Aorta (tissue), 5 donors: Measurements from ENCODE around the gene CACNA1E. TPM values are rescaled to one million over a fixed set of nuclear protein-coding genes. Genes with fewer than 3 reads are reported as not detected.
"Not testable (repeated sequence)": the region's sequence is repeated elsewhere in the genome, so short reads cannot be mapped to it uniquely, and the experiment has no call there.

Experiments
- ATAC-seq: fragments of 200-7000 bp; cut with Tn5 transposase; one replicate; pipeline ENCODE4 v1.9.1; 2022; ENCODE audit warnings: moderate library complexity; ENCODE audit not compliant: low FRiP score
- DNase-seq, 2 donors: peaks; one replicate each; pipeline ENCODE4 v3.0.0-alpha.2; 2020
- H3K27ac ChIP-seq, 2 donors: one replicate each; pipeline ENCODE4 v1.5.1; 2013; ENCODE audit warnings: low read length in 2 of 2, mild to moderate bottlenecking in 2 of 2, moderate library complexity in 2 of 2, control low read depth in 1 of 2, inconsistent platforms in 1 of 2, low read depth in 1 of 2
- H3K27me3 ChIP-seq, 2 donors: one replicate each; pipeline ENCODE4 v1.6.1; 2013; ENCODE audit warnings: control low read depth in 1 of 2, low read length in 1 of 2, mild to moderate bottlenecking in 1 of 2, moderate library complexity in 1 of 2; ENCODE audit not compliant: insufficient read depth in 2 of 2, control insufficient read depth in 1 of 2
- H3K36me3 ChIP-seq, 2 donors: one replicate each; pipeline ENCODE4 v1.6.1; 2013; ENCODE audit warnings: control low read depth in 1 of 2, low read length in 1 of 2, mild to moderate bottlenecking in 1 of 2; ENCODE audit not compliant: insufficient read depth in 2 of 2, control insufficient read depth in 1 of 2
- H3K4me1 ChIP-seq, 2 donors: one replicate each; pipeline ENCODE4 v1.6.1; 2013; ENCODE audit warnings: low read length in 2 of 2, control low read depth in 1 of 2, mild to moderate bottlenecking in 1 of 2, moderate library complexity in 1 of 2; ENCODE audit not compliant: insufficient read depth in 2 of 2, control insufficient read depth in 1 of 2
- H3K4me3 ChIP-seq, 2 donors: one replicate each; pipeline ENCODE4 v1.5.1; 2013; ENCODE audit warnings: low read length in 2 of 2, control low read depth in 1 of 2, mild to moderate bottlenecking in 1 of 2
- H3K9me3 ChIP-seq: one replicate; pipeline ENCODE4 v1.6.1; 2013; ENCODE audit warnings: mild to moderate bottlenecking, low read length; ENCODE audit not compliant: control insufficient read depth
- WGBS, 2 donors: extraction: QIAGEN DNeasy Blood & Tissue Kit; methylation state at CpG; one replicate each; pipeline ENCODE4 v1.1.7; 2013; 5-methylcytosine and 5-hydroxymethylcytosine counted together
- intact Hi-C, 2 donors: fragments of 100-400 bp; cut with DNase I; formaldehyde crosslinking; loops; one replicate each; pipeline versions ENCODE4 v1.14.2 to v1.15.0; 2022
- polyA plus RNA-seq, 2 donors: library from polyadenylated mRNA; stranded (reverse); fragments of 200-250 nt; gene quantifications; one replicate each; pipeline ENCODE4 v1.2.3, GENCODE V29; 2013
- total RNA-seq, 2 donors: library from RNA; stranded (reverse); fragmentation: NEBNext Ultra II Directional; extraction: Animal tissue kit (Norgen Biotek cat#: 25700); gene quantifications; one replicate each; pipeline ENCODE4 v1.2.1, GENCODE V29; 2021
- donor health status: healthy with polysubstance abuse.
- donor health status: Bipolar disorder and iron deficiency.
- donor health status: DM: no; HTN: no; CAD: no.
- donor health status: DM: no; HTN: no; CAD: no.
- donor health status: DM: yes; HTN: yes; CAD: no.

The CACNA1E gene
- total and polyA plus RNA-seq, 4 donors, result 0.06 to 0.19 TPM; not detected in 2

DNA sequence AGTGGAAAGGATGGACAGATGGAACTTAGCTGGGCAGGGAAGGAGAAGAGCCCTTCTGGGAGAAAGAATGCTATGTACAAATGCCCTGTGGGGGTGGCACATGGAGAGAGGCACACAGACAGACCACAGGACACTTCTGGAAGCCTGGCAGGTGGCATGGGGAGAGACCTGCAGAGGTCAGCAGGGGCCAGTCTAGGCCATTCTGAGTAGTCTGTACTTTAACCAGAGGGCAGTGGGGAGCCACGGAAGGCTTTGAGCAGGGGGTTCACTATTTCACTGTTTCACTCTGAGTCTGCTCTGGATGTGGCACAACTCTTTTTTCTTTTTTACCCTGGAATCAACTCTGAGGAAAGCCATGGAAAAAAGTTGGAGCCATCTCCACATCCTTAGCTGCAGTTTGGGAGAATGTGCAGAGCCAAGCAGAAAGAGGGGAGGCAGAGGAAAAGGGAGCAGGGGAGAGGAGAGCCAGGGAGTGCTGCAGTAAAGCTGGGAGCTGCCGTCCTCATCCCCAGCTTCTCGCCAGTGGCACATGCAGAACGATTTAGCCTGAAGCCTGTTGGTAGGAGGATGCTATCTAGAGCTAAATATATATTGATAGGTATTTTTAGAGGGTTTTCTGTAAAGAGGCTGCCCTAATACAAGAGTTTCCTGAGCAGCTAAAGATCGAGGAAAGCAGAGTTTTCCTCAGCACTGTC, 34.0 kb downstream of the CACNA1E start:
- H3K36me3 ChIP-seq, result no peaks in the 10 kb centered on the region
- H3K4me3 ChIP-seq, result no peak overlapping the region
- DNase-seq (no peak), ATAC-seq (no peak)
- no peak overlapping the region for H3K27ac ChIP-seq
- no peaks in the 10 kb centered on the region for H3K4me1 ChIP-seq
- WGBS, 2 donors, result 34 to 37% methylated on average over 5 of the region's 5 CpGs
- H3K9me3 ChIP-seq, result no peaks in the 10 kb centered on the region
- intact Hi-C loops, result no loop called here
- no peaks in the 10 kb centered on the region for H3K27me3 ChIP-seq

DNA sequence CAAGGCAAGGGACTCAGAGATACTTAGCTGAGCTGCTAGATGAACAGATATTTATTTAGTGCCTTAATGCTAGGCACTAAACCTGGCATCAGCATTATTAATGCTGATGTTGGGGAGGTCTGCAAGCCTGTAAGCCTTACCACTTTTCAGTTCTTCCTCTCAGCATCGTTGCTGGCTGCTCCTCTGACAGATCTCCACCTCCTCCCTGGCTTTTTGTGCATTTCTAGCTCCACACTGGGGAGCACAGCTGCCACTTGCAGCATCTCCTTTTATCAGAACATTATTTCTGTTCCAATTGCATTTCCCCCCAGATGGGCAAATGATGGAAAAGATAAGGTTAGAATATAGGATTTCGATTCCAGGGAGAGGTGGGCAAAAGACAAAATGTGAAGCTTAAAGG, 34.8 kb downstream of the CACNA1E start:
- WGBS, 2 donors, result 46 to 50% methylated on average over 2 of the region's 2 CpGs
- no peaks in the 10 kb centered on the region for H3K27me3 ChIP-seq
- H3K27ac ChIP-seq, result no peak overlapping the region
- H3K9me3 ChIP-seq, result no peaks in the 10 kb centered on the region
- H3K36me3 ChIP-seq, result no peaks in the 10 kb centered on the region
- intact Hi-C loops, result no loop called here
- ATAC-seq, result no peak
- no peak overlapping the region for H3K4me3 ChIP-seq
- DNase-seq, result no peak
- H3K4me1 ChIP-seq, result no peaks in the 10 kb centered on the region

DNA sequence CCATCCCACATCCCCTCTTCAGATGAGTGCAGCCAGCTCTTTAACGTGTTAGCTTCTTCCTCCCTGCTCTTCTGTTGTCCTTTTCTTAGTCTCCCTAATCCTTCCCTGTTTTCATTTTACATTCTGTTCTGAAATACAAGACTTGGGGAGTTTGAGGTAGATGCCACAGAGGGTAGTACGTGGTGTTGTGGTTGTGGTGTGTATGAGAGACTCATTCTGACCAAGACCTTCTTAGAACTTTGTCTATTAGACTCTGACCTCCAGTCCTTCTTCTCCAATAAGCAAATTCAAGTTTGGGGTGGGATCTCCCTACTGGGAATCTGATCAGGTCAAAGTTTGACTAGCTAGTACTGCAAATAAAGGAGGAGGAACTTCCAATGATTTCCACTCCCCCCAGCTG, 39.5 kb downstream of the CACNA1E start:
- DNase-seq (no peak), ATAC-seq (no peak)
- Histone ChIP-seq H3K27me3 (no peaks in the 10 kb centered on the region), H3K9me3 (no peaks in the 10 kb centered on the region), H3K27ac (no peak overlapping the region), H3K4me1 (no peaks in the 10 kb centered on the region), H3K4me3 (no peak overlapping the region), H3K36me3 (no peaks in the 10 kb centered on the region)
- 58 to 77% methylated on average over 2 of the region's 2 CpGs for WGBS, 2 donors
- intact Hi-C loops, result no loop called here

DNA sequence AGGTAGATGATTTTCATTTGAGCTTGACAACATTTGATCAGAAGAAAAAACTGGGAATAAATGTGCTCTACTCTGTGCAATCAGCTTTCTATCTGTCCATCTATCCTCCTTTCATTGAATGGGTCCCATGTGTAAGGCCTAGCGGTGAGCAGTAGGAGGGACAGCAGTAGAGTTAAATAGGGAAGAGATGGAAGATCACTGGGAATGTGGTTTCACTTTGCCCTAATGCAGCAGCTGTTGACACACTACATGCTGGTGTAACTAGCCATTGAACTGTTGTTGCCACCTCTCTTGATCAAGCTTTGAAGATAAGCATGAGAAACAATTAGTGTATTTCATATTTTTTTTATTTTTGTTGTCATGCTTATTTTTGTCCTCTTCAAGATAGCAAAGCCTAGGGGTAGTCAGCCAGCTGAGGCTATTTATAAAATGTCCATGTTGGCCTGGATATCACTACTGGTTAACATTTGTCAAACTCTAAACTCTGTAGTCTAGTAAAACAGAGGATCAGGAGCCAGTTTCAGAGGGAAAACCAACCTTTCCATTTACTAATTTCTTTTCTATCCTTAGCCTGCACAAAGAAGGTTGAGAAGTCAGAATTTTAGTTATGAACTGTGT, 41.9 kb downstream of the CACNA1E start:
- DNase-seq (no peak), ATAC-seq (no peak)
- H3K4me3 ChIP-seq, result no peak overlapping the region
- intact Hi-C loops, result no loop called here
- no peaks in the 10 kb centered on the region for H3K27me3 ChIP-seq
- 84 to 91% methylated on average over 1 of the region's 1 CpG for WGBS, 2 donors
- no peaks in the 10 kb centered on the region for H3K36me3 ChIP-seq
- no peak overlapping the region for H3K27ac ChIP-seq
- H3K9me3 ChIP-seq, result peaks cover 3% of the 10 kb centered on the region
- H3K4me1 ChIP-seq, result no peaks in the 10 kb centered on the region

DNA sequence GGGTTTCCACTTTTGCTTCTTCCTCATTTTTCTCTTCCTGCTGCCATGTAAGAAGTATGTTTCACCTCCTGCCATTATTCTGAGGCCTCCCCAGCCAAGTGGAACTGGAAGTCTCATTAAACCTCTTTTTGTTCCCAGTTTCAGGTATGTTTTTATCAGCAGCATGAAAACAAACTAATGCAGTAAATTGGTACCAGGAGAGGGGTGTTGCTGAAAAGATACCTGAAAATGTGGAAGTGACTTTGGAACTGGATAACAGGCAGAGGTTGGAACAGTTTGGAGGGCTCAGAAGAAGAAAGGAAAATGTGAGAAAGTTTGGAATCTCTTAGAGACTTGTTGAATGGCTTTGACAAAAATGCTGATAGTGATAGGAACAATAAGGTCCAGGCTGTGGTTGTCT, 44.9 kb downstream of the CACNA1E start:
- H3K9me3 ChIP-seq, DNase-seq, H3K27ac ChIP-seq, H3K4me3 ChIP-seq, H3K27me3 ChIP-seq, ATAC-seq, H3K4me1 ChIP-seq, H3K36me3 ChIP-seq, intact Hi-C loops: not testable (repeated sequence)

DNA sequence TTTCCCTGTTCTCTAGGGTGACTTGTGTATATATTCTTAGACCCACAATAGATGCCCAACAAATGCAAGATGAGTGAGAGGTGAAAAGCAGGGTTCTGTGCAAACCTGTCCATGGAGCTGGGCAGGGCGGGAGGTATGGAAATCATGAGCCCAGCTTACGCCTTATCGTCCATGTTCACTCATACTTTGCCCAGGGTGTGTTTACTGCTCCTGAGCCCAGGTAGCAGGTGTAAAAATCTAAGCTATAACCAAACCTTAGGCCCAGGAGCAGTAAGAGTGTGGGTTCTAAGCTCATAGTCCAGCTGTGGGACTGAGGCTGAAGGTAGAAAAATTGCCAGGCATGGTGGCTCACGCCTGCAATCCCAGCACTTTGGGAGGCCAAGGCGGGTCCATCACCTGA, 48.1 kb downstream of the CACNA1E start:
- Histone ChIP-seq H3K27me3 (no peaks in the 10 kb centered on the region), H3K4me3 (no peak overlapping the region), H3K36me3 (no peaks in the 10 kb centered on the region), H3K4me1 (no peaks in the 10 kb centered on the region), H3K27ac (no peak overlapping the region), H3K9me3 (peaks cover 3% of the 10 kb centered on the region)
- DNase-seq (no peak), ATAC-seq (no peak)
- intact Hi-C loops, result no loop called here
- WGBS, 2 donors, result 85 to 88% methylated on average over 5 of the region's 5 CpGs

DNA sequence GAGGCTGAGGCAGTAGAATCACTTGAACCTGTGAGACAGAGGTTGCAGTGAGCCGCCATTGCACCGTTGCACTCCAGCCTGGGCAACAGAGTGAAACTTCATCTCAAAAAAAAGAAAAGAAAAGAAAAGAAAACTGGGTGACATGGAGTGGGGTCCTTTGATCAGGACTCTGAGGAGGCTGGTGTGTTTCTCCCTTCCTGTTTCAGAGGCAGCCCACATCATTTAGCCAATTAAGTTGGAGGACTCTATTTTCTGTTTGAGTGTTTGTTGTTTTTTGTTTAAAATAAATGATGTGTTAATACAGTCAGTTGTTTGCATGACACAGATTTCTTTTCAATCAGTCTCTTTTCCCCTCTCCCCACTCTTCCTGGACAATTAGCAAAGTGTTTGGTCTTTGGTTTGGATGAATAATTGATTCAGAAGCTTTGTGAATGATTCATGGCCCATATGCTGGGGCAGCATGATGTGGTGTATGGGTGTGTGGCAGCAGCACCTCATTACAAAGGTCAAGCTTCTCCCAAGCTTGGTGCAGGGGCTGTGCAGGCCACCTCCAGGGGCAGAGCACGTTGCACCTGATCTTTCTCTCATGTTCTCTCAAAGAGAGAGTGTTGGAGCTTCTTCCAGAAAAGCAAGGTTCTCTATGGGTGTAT, 48.8 kb downstream of the CACNA1E start:
- Histone ChIP-seq H3K36me3 (no peaks in the 10 kb centered on the region), H3K27me3 (peaks cover 0 to 2% of the 10 kb centered on the region in 2 donors), H3K9me3 (peaks cover 3% of the 10 kb centered on the region), H3K27ac (no peak overlapping the region), H3K4me3 (no peak overlapping the region), H3K4me1 (no peaks in the 10 kb centered on the region)
- intact Hi-C loops, result no loop called here
- DNase-seq (no peak), ATAC-seq (no peak)
- WGBS, 2 donors, result 67 to 78% methylated on average over 3 of the region's 3 CpGs

DNA sequence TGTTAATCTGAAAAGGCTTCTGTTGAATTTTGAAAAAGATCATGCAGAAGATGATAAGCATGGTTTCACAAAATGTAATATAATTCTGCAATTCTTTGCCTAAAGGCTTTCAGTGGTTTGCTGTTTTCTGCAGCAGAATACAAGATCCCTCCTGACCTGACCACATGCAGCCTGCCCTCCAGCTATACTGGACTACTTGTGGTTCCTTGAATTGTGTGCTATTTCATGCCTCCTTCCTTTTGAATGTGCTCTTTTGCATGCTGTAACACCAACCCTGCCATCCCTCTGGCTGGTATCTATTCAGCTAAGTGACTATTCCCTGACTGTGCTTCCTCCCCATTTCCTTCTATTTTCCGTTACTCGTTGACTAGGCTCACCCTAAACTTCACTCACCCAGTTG, 55.5 kb downstream of the CACNA1E start:
- Histone ChIP-seq H3K27ac (no peak overlapping the region), H3K27me3 (peaks cover 0 to 2% of the 10 kb centered on the region in 2 donors), H3K4me3 (no peak overlapping the region), H3K9me3 (no peaks in the 10 kb centered on the region), H3K4me1 (no peaks in the 10 kb centered on the region), H3K36me3 (no peaks in the 10 kb centered on the region)
- 71 to 81% methylated on average over 2 of the region's 2 CpGs for WGBS, 2 donors
- DNase-seq (no peak), ATAC-seq (no peak)
- intact Hi-C loops, result no loop called here

DNA sequence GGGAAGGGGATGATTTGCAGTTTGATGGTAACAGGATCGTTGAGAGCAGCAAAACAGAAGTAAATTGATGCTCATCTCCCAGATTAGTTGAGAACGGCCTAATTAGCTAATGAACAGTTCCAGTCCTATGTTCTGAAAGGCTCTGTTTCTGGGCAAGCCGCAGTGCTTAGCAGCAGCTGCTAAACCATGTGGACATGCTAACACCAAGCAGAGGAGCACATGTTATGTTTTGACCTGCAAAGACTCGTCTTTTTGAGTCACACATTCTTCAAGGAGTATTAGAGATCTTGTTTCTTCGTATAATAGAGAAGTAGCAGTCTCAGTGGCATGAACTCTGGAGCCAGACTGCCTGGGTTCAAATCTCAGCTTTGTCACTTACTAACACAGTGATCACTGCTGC, 58.1 kb downstream of the CACNA1E start:
- Histone ChIP-seq H3K36me3 (no peaks in the 10 kb centered on the region), H3K4me3 (no peak overlapping the region), H3K27me3 (peaks cover 0 to 2% of the 10 kb centered on the region in 2 donors), H3K9me3 (no peaks in the 10 kb centered on the region), H3K27ac (no peak overlapping the region), H3K4me1 (no peaks in the 10 kb centered on the region)
- 70% methylated on average over 5 of the region's 5 CpGs for WGBS, 2 donors
- ATAC-seq (no peak), DNase-seq (no peak)
- intact Hi-C loops, result no loop called here
